ENCODE data around the gene LRRC4B.

DNA sequence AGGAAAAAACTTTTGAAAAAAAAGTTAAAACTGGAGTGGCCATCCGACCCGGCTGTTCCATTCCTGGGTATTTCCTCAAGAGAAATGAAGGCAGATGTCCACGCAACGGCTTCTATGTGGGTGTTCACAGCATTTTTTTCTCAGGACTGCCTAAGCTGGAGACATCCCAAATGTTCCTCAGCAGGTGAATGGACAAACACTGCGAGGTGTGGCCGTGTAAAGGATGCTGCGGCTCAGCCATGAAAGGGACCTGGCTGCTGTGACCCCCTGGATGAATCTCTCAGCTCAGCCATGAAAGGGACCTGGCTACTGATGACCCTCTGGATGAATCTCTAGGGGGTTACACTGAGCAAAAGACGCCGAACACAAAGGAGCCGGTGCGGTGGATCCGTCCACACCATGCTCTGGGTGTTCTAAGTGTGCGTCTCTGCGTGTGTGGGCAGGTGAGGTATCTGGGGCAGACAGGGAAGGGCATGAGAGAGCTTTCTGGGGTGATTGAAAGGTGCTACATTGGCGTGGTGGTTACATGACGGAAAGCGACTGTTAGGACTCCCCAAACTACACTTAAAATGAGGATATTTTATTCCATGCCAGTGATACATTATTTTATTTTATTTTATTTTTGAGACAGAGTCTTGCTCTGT lies 47.3 kb downstream of the LRRC4B start:
- no peak for TF ChIP-seq SP1 (IDR thresholded peaks at IDR 0.05; ENCODE audit: low read depth, low read length)
- no peak for TF ChIP-seq POLR2A (IDR thresholded peaks at IDR 0.05; ENCODE audit: control extremely low read depth in 1 of 2, low read depth in 2 of 2, low read length in 2 of 2)
- TF ChIP-seq, protein P1, sequence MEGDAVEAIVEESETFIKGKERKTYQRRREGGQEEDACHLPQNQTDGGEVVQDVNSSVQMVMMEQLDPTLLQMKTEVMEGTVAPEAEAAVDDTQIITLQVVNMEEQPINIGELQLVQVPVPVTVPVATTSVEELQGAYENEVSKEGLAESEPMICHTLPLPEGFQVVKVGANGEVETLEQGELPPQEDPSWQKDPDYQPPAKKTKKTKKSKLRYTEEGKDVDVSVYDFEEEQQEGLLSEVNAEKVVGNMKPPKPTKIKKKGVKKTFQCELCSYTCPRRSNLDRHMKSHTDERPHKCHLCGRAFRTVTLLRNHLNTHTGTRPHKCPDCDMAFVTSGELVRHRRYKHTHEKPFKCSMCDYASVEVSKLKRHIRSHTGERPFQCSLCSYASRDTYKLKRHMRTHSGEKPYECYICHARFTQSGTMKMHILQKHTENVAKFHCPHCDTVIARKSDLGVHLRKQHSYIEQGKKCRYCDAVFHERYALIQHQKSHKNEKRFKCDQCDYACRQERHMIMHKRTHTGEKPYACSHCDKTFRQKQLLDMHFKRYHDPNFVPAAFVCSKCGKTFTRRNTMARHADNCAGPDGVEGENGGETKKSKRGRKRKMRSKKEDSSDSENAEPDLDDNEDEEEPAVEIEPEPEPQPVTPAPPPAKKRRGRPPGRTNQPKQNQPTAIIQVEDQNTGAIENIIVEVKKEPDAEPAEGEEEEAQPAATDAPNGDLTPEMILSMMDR (IDR thresholded peaks at IDR 0.05; ENCODE audit: control extremely low read depth in 1 of 3, insufficient read depth in 1 of 3, low read depth in 1 of 3, low read length in 3 of 3) = no peak
